GM12891 (cell line): Measurements from ENCODE around the gene KIAA1755.

Source experiments
- PAX5 ChIP-seq: IDR thresholded peaks from 2 replicates; pipeline ENCODE4 v1.6.1; 2011; ENCODE audit warnings: low read length, moderate library complexity, mild to moderate bottlenecking; ENCODE audit not compliant: insufficient read depth, severe bottlenecking
- POLR2A ChIP-seq: IDR thresholded peaks from 2 replicates; pipeline ENCODE4 v1.6.1; 2011; ENCODE audit warnings: low read depth, low read length, control low read depth
- POLR2AphosphoS5 ChIP-seq: IDR thresholded peaks from 2 replicates; pipeline ENCODE4 v1.6.1; 2011; ENCODE audit warnings: low read depth, low read length, control low read depth
- SPI1 ChIP-seq: IDR thresholded peaks from 2 replicates; pipeline ENCODE4 v1.6.1; 2011; ENCODE audit warnings: low read depth, low read length, control low read depth
- TAF1 ChIP-seq: IDR thresholded peaks from 2 replicates; pipeline ENCODE4 v1.6.1; 2011; ENCODE audit warnings: low read depth, low read length, control low read depth

- TF ChIP-seq SPI1 (no peak), POLR2AphosphoS5 (no peak), POLR2A (no peak), PAX5 (no peak), TAF1 (no peak)
Measured at GRCh38 chr20:38294076-38294591, 33.6 kb upstream of the KIAA1755 start.
